GM13977 (cell line): ENCODE measurements around the gene COL26A1.
"Not testable (repeated sequence)": the region's sequence is repeated elsewhere in the genome, so short reads cannot be mapped to it uniquely, and the experiment has no call there.

ENCODE experiments used
- DNase-seq: peaks from one replicate; pipeline ENCODE4 v3.0.0; 2012; ENCODE audit warnings: low spot score
- in situ Hi-C: fragments of 300-500 bp; cut with MboI; formaldehyde crosslinking; loops from one replicate; pipeline ENCODE4 v1.12.0; 2022; ENCODE audit warnings: low sequenced_read_pairs, low pct_unique_long_range_greater_than_20kb, mixed read lengths, inconsistent platforms; ENCODE audit not compliant: unreplicated experiment
- TF ChIP-seq, protein P1 (sequence below): IDR thresholded peaks from 2 replicates; pipeline ENCODE4 v1.5.1; 2012; ENCODE audit warnings: mild to moderate bottlenecking, control low read depth; ENCODE audit not compliant: insufficient read depth; ENCODE audit errors: extremely low read depth, missing control alignments

COL26A1 gene

DNA sequence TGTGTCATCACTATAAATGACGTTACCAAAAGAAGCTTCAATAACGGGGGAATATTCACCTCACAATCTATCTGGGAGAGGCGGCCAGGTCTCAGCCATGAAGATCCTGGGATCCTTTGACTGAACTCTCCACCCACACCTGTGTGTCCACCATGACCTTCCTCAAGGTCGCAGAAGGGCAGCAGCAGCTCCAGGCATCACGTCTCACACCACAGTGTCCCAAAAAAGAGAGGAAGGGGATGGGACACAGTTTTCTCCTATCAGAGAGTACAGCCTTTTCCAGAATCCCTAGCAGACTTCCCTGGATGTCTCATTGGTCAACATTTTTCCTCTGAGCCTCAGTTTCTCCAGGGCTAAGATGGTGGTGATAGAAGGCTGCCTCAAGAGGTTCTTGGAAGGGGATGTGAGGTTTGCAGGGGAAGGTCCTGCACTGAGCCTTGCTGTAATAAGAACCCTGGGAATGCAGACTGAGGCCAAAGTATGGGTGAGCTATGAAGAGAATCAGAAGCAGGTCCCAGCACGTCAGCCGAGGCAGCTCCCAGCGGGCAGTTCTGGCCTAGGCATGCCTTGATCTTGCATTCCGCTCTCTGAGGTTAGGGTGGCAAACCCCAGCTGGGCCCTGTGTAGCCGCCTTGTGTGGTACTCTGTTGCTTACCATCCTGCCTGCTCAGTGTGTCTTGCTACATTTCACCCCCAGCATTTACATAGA is 63.8 kb downstream of the COL26A1 start:
- no peak for DNase-seq
- TF ChIP-seq, protein P1, sequence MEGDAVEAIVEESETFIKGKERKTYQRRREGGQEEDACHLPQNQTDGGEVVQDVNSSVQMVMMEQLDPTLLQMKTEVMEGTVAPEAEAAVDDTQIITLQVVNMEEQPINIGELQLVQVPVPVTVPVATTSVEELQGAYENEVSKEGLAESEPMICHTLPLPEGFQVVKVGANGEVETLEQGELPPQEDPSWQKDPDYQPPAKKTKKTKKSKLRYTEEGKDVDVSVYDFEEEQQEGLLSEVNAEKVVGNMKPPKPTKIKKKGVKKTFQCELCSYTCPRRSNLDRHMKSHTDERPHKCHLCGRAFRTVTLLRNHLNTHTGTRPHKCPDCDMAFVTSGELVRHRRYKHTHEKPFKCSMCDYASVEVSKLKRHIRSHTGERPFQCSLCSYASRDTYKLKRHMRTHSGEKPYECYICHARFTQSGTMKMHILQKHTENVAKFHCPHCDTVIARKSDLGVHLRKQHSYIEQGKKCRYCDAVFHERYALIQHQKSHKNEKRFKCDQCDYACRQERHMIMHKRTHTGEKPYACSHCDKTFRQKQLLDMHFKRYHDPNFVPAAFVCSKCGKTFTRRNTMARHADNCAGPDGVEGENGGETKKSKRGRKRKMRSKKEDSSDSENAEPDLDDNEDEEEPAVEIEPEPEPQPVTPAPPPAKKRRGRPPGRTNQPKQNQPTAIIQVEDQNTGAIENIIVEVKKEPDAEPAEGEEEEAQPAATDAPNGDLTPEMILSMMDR: no peak

GRCh38 chr7:101428093-101428866 is 65.6 kb downstream of the COL26A1 start:
- in situ Hi-C loops: no loop called here
- no peak for DNase-seq
- TF ChIP-seq, protein P1: no peak

More for the DNA sequence above, 63.8 kb downstream of the COL26A1 start:
- in situ Hi-C loops: no loop called here

DNA sequence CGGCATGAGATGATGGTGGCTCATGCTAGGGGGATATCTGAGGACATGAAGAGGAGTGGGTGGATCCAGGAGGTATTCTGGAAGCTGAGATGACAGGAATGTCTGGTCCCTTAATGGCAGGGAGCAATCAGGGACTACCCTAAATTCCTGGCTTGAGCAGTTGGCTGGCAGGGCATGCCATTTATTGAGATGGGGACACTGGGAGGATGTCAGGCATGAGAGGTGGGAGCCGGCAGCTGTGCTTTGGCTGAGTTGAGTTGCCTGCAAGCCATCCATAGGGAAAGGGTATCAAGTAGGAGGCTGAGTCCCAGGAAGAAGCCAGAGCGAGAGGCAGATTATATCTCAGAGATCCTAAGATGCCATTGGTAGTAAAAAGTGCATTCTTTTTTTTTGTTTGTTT is 69.6 kb downstream of the COL26A1 start:
- TF ChIP-seq, protein P1: no peak
- no peak for DNase-seq
- in situ Hi-C loops: no loop called here

DNA sequence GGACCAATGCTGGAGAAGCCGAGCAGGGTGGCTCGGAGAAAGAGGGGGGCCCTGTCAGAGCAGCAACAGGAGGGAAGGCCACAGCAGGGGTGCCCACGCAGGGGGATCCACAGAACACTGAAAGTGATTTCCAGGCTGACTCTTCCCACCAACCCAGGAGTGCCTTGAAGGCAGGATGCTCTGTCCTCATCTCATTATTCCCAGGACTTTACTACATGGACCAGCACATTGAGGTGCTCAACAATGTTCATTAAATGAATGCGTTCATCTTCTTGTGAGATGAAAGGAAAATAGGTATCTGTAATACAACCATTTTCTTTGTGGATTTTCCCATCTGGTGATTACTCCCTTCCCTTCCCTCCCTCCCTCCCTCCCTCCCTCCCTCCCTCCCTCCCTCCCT is 71.0 kb downstream of the COL26A1 start:
- in situ Hi-C loops: no loop called here
- TF ChIP-seq, protein P1: no peak
- no peak for DNase-seq

DNA sequence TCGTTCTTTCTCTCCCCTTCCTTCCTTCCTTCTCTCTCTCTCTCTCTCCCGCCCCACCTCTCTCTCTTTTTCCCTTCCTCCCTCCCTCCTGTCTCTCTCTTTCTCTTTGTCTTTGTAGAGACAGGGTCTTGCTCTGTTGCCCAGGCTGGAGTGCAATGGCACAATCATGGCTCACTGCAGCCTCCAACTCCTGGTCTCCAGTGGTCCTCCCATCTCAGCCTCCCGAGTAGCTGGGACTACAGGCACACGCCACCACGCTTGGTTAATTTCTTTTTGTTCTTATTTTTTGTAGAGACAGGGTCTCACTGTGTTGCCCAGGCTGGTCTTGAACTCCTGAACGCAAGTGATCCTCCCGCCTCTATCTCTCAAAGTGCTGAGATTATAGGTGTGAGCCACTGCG is 71.5 kb downstream of the COL26A1 start:
- in situ Hi-C loops, DNase-seq: not testable (repeated sequence)

DNA sequence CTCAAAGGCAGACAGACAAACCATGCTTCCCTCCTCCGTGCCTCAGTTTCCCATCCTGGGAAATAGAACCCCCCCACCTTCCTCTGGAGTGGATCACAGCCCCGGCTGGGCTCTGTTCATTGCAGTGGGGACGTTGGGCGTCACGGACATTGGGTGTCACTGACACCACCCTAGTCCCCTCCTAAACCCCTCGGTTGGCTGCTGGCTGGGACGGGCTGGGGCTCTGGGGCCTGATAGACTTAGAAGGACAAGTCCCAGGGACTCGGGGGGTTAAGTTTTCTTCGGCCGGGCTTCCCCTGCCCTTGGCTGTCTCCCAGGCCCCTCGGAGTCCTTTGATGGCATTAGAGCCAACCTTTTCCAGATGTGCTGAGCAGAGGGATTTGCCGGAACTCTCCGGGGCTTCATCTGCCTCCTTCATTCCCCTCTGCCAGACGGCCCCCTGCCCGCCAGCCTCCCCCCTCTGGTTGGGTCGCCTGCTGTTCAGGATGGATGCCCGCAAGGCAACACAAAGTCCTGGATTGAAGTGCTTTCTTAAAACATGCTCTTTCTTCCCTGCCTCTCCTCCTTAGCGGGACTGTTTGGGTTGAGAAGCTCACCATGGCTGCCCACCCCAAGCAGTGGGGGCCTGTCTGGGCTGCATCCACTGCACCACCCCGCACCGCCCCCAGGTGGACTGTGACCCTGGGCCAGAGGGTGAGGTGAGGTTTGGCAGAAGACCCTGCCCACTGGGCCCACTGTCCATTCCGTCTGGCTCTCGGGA is 73.0 kb downstream of the COL26A1 start:
- TF ChIP-seq, protein P1: no peak
- DNase-seq: no peak
- in situ Hi-C loops: no loop called here

DNA sequence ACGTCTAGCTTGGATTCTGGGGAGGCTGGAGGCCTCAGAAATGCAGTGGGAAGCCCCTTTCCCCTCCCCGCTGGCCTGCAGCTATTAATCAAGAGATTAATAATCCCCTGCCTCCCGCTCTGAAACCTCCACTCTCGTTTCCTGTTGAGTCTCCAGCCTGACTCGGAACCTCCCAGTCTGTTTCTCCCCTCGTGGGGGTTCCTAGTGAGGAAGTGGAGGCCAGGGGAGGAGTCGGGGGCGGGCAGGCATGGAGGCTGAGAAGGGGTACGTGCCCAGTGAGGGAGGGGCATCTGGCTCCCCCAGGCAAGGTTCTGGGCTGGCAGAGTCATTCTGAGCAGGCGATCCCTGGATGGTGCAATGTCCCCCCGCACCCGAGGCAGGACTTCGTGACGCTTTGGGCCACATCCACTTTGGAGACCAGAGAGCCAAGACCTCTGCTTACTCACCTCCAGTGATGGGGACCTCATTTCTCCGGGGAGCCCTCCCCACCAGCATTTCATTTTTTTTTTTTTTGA is 73.6 kb downstream of the COL26A1 start:
- DNase-seq: no peak
- TF ChIP-seq, protein P1: no peak
- in situ Hi-C loops: no loop called here
